Left renal cortex interstitium (tissue), 4 donors: ENCODE data around the gene SUPT4H1. TPM values are rescaled to one million over a fixed set of nuclear protein-coding genes. Genes with fewer than 3 reads are reported as not detected.

Experiments
- DNase-seq, 4 donors: peaks; one replicate each; pipeline ENCODE4 v3.0.0-alpha.2; 2013; ENCODE audit warnings: low read depth in 4 of 4, low spot score in 2 of 4, missing footprints in 1 of 4
- polyA plus RNA-seq, 4 donors: library from polyadenylated mRNA; unstranded; fragments of 120-200 nt; gene quantifications; one replicate each; pipeline ENCODE4 v1.2.1, GENCODE V29; 2013; ENCODE audit not compliant: insufficient read length in 4 of 4

SUPT4H1 gene
- polyA plus RNA-seq, 4 donors = 125 to 146 (median 135) TPM

DNA sequence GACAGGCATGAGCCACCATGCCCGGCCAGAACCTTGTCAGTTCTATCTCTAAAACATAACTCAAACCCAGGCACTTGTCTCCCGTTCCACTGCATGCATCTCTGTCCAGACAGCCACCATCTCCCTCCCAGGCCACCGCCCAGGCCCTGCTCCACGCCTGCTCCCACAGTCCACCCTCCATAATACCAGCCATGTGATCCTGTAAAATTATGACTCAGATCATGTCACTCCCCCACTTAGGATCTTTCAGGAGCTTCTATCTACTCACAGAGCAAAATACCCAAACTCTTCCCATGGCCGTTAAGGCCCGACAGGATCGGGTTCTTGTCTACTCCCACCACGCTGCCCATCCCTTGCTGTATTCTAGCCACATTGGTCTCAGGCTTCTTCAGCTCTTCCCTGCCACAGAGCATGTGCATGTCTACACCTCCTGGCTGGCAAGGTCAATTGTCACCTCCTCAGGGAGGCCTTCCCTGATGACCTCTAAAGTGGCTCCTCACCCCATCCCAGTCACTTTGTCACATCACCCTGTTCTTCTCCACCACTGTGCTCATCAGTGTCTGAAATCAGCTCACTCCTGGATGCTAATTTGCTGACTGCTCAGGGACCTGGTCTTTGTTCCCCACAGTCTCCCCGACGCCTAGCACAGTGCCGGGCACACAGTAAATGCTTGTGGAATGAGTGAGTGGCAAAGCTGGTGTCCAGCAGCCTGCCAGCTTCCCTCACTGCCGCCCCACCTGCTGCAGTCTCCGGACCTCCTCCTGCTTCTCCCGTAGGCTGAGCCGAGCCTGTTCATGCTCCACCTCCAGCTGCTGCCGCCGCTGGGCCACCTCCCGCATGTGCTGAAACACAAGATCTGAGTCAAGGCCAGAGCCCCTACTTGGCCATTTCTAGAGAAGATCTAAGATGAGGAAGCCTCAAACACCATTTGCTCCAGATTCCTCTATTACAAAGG, 30.2 kb downstream of the SUPT4H1 start:
- no peak for DNase-seq

DNA sequence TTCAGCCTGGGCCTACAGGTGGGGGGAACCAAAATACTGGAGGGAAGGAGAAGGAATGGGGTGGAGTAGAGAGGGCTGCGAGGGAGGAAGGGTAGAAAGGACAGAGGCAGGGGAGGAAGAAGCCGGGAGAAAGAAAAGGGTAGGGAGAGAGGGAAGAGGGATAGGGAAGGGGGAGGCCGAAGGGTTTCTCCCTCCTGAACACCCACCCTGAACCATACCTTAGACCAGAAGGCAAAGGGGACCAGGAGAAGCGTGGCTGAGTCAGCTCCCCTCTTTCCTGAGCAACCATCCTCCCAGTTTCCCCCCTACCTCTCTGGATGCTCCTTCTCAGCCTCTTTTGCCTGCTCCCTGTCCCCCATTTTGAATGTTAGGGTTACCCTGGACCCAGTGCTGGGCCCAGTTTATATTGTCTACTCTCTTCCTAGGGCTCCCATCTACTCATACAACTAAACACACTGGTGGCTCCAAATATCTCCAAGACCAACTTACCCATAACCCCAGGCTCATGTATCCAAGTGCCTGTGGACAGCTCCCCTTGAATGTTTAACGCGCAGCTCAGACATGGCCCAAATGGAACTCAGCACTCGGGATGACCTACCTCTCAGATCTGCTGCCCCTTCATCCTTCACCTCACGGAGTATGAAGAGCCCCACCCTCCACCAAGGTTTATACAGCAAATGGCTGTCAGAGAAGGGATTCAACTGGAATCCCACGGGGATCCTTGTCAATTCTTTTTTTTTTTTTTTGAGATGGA, 31.3 kb downstream of the SUPT4H1 start:
- DNase-seq = no peak

- DNase-seq = no peak
These were observed 31.8 kb downstream of the SUPT4H1 start for GRCh38 chr17:58320163-58320558.

DNA sequence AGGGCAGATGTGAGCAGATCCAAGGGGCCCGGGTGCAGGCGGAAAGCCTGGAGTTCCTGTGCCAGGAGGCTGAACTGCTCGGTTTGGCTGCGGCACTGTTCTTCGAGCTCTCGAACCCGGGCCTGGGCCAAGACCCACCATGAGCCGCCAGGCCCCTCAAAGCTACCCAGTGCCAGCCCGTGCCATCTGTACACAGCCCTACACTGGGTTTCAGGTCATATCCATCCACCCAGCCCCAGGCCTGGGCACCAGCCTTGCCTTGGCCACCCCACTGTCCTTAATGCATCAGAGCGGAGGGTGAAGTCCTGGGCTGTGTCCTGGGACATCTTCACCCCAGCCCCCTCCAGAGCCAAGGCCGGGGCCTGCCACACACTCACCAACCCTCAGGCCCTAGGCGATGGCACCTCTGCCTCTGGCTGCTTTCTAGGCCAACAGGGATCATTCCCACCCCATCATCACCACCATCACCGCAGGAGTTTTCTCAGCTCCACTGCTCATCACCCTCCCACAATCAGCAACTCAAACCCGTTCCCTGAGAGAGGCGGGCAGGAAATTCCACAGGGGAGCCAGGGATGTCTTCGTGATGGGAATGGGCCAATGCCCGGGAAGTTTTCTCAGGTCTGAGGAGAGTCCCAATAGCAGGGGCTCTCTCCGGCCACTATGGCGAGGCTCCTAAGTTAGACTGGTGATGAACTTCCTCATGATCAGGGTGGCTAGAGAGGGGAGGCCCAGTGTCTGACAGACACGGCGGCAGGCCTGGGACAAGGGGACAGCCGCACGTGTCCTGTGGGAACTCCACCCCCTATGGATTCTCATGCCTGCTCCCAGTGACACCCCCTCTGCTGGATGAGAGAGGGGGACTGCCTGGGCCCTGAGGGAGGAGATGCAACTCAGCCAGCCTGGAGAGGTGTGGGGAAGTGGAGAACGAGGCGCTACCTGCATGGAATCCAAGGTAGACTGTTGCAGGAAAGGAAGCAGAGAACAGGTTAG, 32.5 kb downstream of the SUPT4H1 start:
- no peak for DNase-seq

- DNase-seq = no peak
These were observed 33.3 kb downstream of the SUPT4H1 start for GRCh38 chr17:58318627-58319172.

GRCh38 chr17:58318065-58318481, 33.9 kb downstream of the SUPT4H1 start:
- DNase-seq = no peak

- DNase-seq = no peak
These were observed 34.5 kb downstream of the SUPT4H1 start for GRCh38 chr17:58317421-58318064.

GRCh38 chr17:58316260-58316960, 35.6 kb downstream of the SUPT4H1 start:
- no peak for DNase-seq

GRCh38 chr17:58315750-58316149, 36.3 kb downstream of the SUPT4H1 start:
- DNase-seq = no peak

DNA sequence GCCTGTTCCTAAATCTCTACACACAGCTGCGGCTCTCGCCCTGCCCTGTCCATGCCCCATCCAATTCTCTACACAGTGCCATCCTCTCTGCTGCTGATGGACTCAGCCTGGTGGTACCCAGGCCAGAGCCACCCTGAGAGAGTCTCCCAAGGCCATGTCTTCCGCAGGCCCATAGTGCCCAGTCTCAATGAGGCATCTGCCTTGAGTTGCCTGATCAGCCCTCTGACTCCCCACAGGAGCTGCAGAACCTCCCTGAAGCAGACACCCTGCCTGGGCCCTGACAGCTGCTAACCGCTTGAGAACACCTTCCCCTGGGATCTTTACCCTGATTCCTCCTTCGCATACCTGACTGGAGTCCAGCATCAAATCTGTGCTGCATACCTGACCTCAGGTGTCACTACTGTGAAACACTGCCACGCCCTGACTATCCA, 36.7 kb downstream of the SUPT4H1 start:
- DNase-seq = no peak

DNA sequence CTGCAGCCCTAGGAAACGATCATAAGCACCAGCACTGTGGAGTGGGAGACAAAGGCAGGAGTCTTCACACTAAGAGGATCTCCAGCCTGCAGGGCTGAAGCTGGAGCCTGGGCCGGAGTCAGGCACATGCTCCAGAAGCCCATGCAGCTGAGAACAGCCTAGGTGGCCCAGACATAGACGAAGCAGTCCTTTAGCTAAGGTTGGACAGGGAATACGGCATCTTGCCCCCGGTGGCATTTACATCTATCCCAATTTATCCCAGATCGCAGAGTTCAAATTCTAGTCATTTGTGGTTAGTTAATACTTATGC, 37.3 kb downstream of the SUPT4H1 start:
- DNase-seq = no peak

- no peak for DNase-seq
These were observed 37.9 kb downstream of the SUPT4H1 start for GRCh38 chr17:58313815-58314705.

DNA sequence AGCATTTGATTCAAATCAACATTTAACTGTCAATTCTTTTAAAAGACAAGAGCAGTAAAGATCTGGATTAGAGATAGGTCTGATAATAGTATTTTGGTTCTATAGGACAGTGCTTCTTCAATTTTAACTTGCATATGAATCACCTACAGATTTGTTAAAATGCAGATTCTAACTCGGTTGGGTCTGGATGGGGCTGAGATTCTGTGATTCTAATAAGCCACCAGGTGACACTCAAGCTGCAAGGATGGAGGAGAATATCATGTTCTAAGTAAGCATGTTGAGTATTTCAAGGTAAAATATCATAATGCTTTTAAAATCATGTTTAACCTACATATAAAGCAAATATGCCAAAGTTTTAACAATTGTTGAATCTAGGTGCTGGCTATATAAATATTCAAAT, 39.2 kb downstream of the SUPT4H1 start:
- DNase-seq = no peak

- DNase-seq = no peak
These were observed 39.9 kb downstream of the SUPT4H1 start for GRCh38 chr17:58312021-58312630.

DNA sequence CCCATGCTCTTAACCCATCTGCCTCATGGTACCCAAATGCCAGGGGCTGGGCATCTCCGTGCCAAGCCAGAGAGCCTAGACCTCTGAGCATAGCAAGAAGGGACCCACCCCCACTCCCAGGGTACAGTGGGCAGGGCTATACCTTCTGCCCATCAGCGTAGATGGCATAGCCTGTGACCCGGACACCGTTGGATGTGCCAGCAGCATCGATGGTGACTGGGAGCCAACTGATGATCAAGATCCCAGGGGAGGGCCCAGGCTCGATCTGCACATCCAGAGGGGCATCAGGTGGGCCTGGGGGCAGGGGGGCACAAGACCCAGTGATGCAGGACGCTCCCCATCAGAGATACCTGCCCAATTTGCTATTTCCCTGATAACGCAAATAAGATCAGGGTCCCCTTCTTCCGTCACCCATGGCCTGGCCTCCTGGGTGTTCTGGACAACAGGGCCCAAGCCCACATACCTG, 40.5 kb downstream of the SUPT4H1 start:
- DNase-seq = no peak

GRCh38 chr17:58310511-58311428, 41.2 kb downstream of the SUPT4H1 start:
- DNase-seq = no peak

- DNase-seq = no peak
These were observed 42.1 kb downstream of the SUPT4H1 start for GRCh38 chr17:58309918-58310259.
